Vagina (tissue), 2 donors: ENCODE data around the gene ZFPL1. TPM values are rescaled to one million over a fixed set of nuclear protein-coding genes. Genes with fewer than 3 reads are reported as not detected.

Experiments used
- DNase-seq, 2 donors: peaks; one replicate each; pipeline ENCODE4 v3.0.0-alpha.2; 2017; ENCODE audit errors: extremely low spot score in 2 of 2
- H3K27ac ChIP-seq: fragments of 200-600 bp; sonication (generic); one replicate; pipeline ENCODE4 v1.5.1; 2019
- H3K27me3 ChIP-seq: fragments of 200-600 bp; sonication (generic); one replicate; pipeline ENCODE4 v1.5.1; 2019
- H3K36me3 ChIP-seq, 2 donors: fragments of 200-600 bp; sonication (generic); one replicate each; pipeline ENCODE4 v1.5.1; 2017 to 2019
- H3K4me1 ChIP-seq: fragments of 200-600 bp; sonication (generic); one replicate; pipeline ENCODE4 v1.5.1; 2019
- H3K4me3 ChIP-seq, 2 donors: fragments of 200-600 bp; sonication (generic); 1 replicate in 1 of 2; 2 replicates in 1 of 2; pipeline ENCODE4 v1.5.1; 2016 to 2019
- H3K9me3 ChIP-seq: fragments of 200-600 bp; sonication (generic); one replicate; pipeline ENCODE4 v1.5.1; 2019
- POLR2A ChIP-seq, 2 donors: fragments of 450-650 bp; IDR thresholded peaks; one replicate each; pipeline ENCODE4 v1.6.1; 2017; ENCODE audit warnings: antibody characterized with exemption in 2 of 2, mild to moderate bottlenecking in 2 of 2, moderate library complexity in 2 of 2
- POLR2AphosphoS5 ChIP-seq, 2 donors: sonication (generic); formaldehyde crosslinking; IDR thresholded peaks; one replicate each; pipeline ENCODE4 v1.9.0; 2017; ENCODE audit warnings: antibody characterized with exemption in 2 of 2, mild to moderate bottlenecking in 2 of 2, low read depth in 1 of 2; ENCODE audit not compliant: insufficient read depth in 1 of 2
- intact Hi-C: fragments of 100-400 bp; cut with DNase I; formaldehyde crosslinking; loops from one replicate; pipeline ENCODE4 v1.15.1; 2023
- total RNA-seq: library from RNA; depleted of rRNA; stranded (reverse); fragments of >200 nt; gene quantifications from one replicate; pipeline ENCODE4 v1.2.3, GENCODE V29; 2016
- TF ChIP-seq, protein P1 (sequence below), 3 experiments: fragments of 450-650 bp in 2 of 3; fragments of 200-600 bp in 1 of 3; sonication (generic) in 1 of 3; IDR thresholded peaks; one replicate each; pipeline ENCODE4 v1.5.1; 2017 to 2019; ENCODE audit warnings: antibody characterized with exemption in 3 of 3, mild to moderate bottlenecking in 2 of 3, moderate library complexity in 2 of 3

ZFPL1 gene
- total RNA-seq, 1 donor from 2014 or later: 50.8 TPM

DNA sequence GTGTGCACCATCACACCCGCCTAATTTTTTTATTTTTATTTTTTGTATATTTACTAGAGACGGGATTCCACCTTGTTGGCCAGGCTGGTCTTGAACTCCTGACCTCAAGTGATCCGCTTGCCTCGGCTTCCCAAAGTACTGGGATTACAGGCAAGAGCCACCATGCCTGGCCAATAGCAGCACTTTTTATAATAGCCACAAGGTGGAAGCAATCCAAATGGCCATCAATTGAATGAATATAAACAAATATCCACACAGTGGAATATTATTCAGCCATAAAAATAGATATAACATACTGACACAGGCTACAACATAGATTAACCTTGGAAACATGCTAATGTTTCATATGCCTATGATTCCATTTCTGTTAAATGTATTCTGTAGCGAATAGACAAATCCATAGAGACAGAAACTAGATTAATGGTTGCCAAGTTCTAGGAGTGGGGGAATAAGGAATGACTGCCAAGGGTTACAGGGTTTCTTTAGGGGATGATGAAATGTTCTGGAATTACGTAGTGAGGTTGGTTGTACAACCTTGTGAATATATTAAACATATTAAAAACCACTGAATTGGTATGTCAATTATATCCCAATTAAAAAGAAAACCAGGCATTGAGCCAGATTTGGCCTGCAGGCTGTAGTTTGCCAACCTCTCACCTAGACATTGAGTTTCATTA, 16.8 kb downstream of the ZFPL1 start:
- Histone ChIP-seq H3K4me3 (no peak overlapping the region), H3K27ac (no peak overlapping the region), H3K4me1 (peaks cover 28% of the 10 kb centered on the region), H3K27me3 (no peaks in the 10 kb centered on the region), H3K9me3 (no peaks in the 10 kb centered on the region), H3K36me3 (peaks cover 0 to 14% of the 10 kb centered on the region in 2 donors)
- no peak for DNase-seq
- TF ChIP-seq POLR2A (IDR thresholded peaks at IDR 0.05) (no peak), POLR2AphosphoS5 (IDR thresholded peaks at IDR 0.05; ENCODE audit: insufficient read depth in 1 of 2, low read depth in 1 of 2) (no peak)
- TF ChIP-seq, protein P1, sequence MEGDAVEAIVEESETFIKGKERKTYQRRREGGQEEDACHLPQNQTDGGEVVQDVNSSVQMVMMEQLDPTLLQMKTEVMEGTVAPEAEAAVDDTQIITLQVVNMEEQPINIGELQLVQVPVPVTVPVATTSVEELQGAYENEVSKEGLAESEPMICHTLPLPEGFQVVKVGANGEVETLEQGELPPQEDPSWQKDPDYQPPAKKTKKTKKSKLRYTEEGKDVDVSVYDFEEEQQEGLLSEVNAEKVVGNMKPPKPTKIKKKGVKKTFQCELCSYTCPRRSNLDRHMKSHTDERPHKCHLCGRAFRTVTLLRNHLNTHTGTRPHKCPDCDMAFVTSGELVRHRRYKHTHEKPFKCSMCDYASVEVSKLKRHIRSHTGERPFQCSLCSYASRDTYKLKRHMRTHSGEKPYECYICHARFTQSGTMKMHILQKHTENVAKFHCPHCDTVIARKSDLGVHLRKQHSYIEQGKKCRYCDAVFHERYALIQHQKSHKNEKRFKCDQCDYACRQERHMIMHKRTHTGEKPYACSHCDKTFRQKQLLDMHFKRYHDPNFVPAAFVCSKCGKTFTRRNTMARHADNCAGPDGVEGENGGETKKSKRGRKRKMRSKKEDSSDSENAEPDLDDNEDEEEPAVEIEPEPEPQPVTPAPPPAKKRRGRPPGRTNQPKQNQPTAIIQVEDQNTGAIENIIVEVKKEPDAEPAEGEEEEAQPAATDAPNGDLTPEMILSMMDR (IDR thresholded peaks at IDR 0.05): no peak
- intact Hi-C loops: no loop called here

DNA sequence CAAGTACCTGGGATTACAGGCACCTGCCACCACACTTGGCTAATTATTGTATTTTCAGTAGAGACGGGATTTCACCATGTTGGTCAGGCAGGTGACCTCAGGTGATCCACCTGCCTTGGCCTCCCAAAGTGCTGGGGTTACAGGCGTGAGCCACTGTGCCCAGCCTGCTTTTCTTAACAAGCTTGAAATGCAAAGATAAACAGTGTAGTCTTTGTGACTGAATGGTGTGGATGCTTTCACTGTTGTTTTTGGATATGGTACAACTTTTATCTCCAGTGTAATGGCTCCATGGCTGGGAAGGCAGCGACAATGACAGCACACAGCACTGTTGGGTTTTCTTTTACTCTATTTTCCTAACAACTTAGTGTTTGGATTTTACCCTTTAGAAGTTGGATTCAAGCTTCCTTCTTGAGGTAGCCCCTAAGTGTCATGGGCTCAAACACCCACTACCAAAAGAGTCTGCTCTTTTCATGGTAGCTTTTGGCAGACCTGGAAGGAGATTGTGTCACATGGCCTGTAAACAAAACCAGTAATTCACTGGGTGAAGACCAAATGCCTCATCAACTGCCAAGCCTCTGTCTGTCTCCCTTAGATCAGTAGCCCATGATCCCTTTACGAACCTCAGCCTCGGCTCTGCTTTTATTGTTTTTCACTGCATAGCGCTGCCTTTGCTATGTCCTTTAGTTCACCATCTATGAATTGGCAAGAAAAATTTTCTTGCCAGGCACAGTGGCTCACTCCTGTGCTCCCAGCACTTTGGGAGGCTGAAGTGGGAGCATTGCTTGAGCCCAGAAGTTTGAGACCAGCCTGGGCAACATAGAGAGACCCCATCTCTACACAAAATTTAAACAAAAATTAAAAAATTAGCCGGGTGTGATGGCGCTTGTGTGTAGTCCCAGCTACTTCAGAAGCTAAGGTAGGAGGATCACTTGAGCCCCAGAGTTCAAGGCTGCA, 18.4 kb downstream of the ZFPL1 start:
- no peak for DNase-seq
- H3K36me3 ChIP-seq: peaks cover 0 to 12% of the 10 kb centered on the region in 2 donors
- H3K4me1 ChIP-seq: peaks cover 19% of the 10 kb centered on the region
- H3K4me3 ChIP-seq: no peak overlapping the region
- TF ChIP-seq POLR2A (IDR thresholded peaks at IDR 0.05) (no peak), POLR2AphosphoS5 (IDR thresholded peaks at IDR 0.05; ENCODE audit: insufficient read depth in 1 of 2, low read depth in 1 of 2) (no peak)
- TF ChIP-seq, protein P1 (IDR thresholded peaks at IDR 0.05): no peak
- H3K27ac ChIP-seq: peak overlapping the region; percentile 1
- H3K9me3 ChIP-seq: no peaks in the 10 kb centered on the region
- intact Hi-C loops: no loop called here
- H3K27me3 ChIP-seq: no peaks in the 10 kb centered on the region

DNA sequence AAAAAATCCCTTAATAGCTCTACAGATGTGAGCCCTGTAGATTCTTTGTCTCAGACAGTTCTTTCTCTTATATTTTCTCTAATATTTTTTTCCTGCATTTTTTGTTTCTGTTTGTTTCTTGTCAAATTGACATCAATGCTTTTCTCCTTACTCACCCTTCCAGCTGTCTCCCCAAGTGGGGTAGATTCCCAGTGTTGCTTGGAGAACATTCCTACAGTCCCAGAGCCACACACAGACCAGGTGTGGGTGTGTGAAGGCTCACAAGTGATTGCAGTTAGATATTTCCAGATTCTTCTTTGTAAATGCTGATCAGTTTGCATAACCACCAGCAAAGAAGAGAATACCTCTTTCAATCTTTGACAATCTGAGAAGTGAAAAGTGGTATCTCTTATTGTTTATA, 19.5 kb downstream of the ZFPL1 start:
- peaks cover 8% of the 10 kb centered on the region for H3K4me1 ChIP-seq
- no peaks in the 10 kb centered on the region for H3K9me3 ChIP-seq
- no peak for DNase-seq
- H3K27ac ChIP-seq: no peak overlapping the region
- H3K36me3 ChIP-seq: peaks cover 0 to 17% of the 10 kb centered on the region in 2 donors
- no peak overlapping the region for H3K4me3 ChIP-seq
- no peaks in the 10 kb centered on the region for H3K27me3 ChIP-seq
- intact Hi-C loops: no loop called here
- TF ChIP-seq POLR2AphosphoS5 (IDR thresholded peaks at IDR 0.05; ENCODE audit: insufficient read depth in 1 of 2, low read depth in 1 of 2) (no peak), POLR2A (IDR thresholded peaks at IDR 0.05) (no peak)
- TF ChIP-seq, protein P1 (IDR thresholded peaks at IDR 0.05): no peak

DNA sequence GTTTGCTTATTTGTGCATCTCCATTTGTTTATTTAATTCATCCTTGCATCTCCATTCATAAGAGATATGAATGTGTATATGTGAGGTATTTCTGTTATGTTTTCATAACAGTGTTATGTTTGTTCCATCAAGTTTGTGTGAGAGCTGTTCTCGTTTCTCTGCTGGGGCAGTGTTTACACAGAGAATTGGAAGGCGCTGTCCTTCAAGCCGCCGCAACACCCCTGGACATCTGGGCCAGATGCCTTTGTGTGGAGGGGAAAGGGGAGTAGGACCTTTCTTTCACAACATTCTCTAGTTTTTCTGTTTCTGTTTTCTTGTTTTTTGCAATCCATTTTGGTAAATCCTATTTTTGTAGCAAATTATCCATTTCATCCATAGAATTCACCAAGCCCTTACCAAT, 20.6 kb downstream of the ZFPL1 start:
- H3K4me1 ChIP-seq: peaks cover 6% of the 10 kb centered on the region
- no peak for DNase-seq
- intact Hi-C loops: no loop called here
- no peak overlapping the region for H3K4me3 ChIP-seq
- no peak overlapping the region for H3K27ac ChIP-seq
- H3K36me3 ChIP-seq: peaks cover 0 to 12% of the 10 kb centered on the region in 2 donors
- TF ChIP-seq, protein P1 (IDR thresholded peaks at IDR 0.05): no peak
- TF ChIP-seq POLR2A (IDR thresholded peaks at IDR 0.05) (no peak), POLR2AphosphoS5 (IDR thresholded peaks at IDR 0.05; ENCODE audit: insufficient read depth in 1 of 2, low read depth in 1 of 2) (no peak)
- H3K27me3 ChIP-seq: no peaks in the 10 kb centered on the region
- no peaks in the 10 kb centered on the region for H3K9me3 ChIP-seq
